OCI-LY1 (cell line): ENCODE measurements around the gene PDLIM5.

Source experiments
- H2AFZ ChIP-seq: fragments of 200-600 bp; sonication (generic), shearing (Covaris generic); 2 replicates; pipeline ENCODE4 v1.6.0; 2014; ENCODE audit warnings: antibody characterized with exemption, mild to moderate bottlenecking, low read length
- H3F3A ChIP-seq: fragments of 200-600 bp; sonication (generic), shearing (Covaris generic); 2 replicates; pipeline ENCODE4 v1.6.0; 2014; ENCODE audit warnings: mild to moderate bottlenecking, antibody characterized with exemption, low read length, moderate library complexity; ENCODE audit not compliant: insufficient read depth
- H3K27ac ChIP-seq: fragments of 200-600 bp; sonication (generic); 2 replicates; pipeline ENCODE4 v1.5.1; 2014; ENCODE audit warnings: low read length, mixed run types, mild to moderate bottlenecking, low read depth; ENCODE audit not compliant: poor library complexity, severe bottlenecking
- H3K27me3 ChIP-seq: fragments of 200-600 bp; sonication (generic); 2 replicates; pipeline ENCODE4 v1.6.0; 2014; ENCODE audit warnings: antibody characterized with exemption, mild to moderate bottlenecking, low read length, moderate library complexity; ENCODE audit not compliant: insufficient read depth
- H3K36me3 ChIP-seq: fragments of 200-600 bp; sonication (generic); 2 replicates; pipeline ENCODE4 v1.6.1; 2014; ENCODE audit warnings: mild to moderate bottlenecking, antibody characterized with exemption, low read length, moderate library complexity, mixed read lengths; ENCODE audit not compliant: insufficient read depth
- H3K4me1 ChIP-seq: fragments of 200-600 bp; sonication (generic); 2 replicates; pipeline ENCODE4 v1.5.1; 2014; ENCODE audit warnings: mild to moderate bottlenecking, low read length, moderate library complexity; ENCODE audit not compliant: insufficient read depth, severe bottlenecking
- H3K4me2 ChIP-seq: fragments of 200-600 bp; sonication (generic), shearing (Covaris generic); 2 replicates; pipeline ENCODE4 v1.6.1; 2014; ENCODE audit warnings: low read length
- H3K4me3 ChIP-seq: fragments of 200-600 bp; sonication (generic); 2 replicates; pipeline ENCODE4 v1.5.1; 2014; ENCODE audit warnings: low read length, low read depth, mild to moderate bottlenecking, mixed read lengths; ENCODE audit not compliant: poor library complexity, severe bottlenecking
- H3K79me2 ChIP-seq: fragments of 200-600 bp; shearing (Covaris generic); 2 replicates; pipeline ENCODE4 v1.6.1; 2016; ENCODE audit warnings: mixed run types, low read length, mixed read lengths; ENCODE audit not compliant: insufficient read depth
- H3K9ac ChIP-seq: fragments of 200-600 bp; sonication (generic), shearing (Covaris generic); 2 replicates; pipeline ENCODE4 v1.6.1; 2014; ENCODE audit warnings: mild to moderate bottlenecking, low read length, mixed read lengths
- H3K9me2 ChIP-seq: fragments of 200-600 bp; sonication (generic), shearing (Covaris generic); 2 replicates; pipeline ENCODE4 v1.6.1; 2014; ENCODE audit warnings: low read depth, mild to moderate bottlenecking, low read length, mixed read lengths
- H3K9me3 ChIP-seq: fragments of 200-600 bp; shearing (Covaris generic); 2 replicates; pipeline ENCODE4 v1.6.1; 2014; ENCODE audit warnings: low read length, mixed read lengths
- H4K20me1 ChIP-seq: fragments of 200-600 bp; sonication (generic), shearing (Covaris generic); 2 replicates; pipeline ENCODE4 v1.6.0; 2016; ENCODE audit warnings: mild to moderate bottlenecking, low read length; ENCODE audit not compliant: insufficient read depth
- EZH2 ChIP-seq: fragments of 200-600 bp; sonication (generic), shearing (Covaris generic); IDR thresholded peaks from 2 replicates; pipeline ENCODE4 v1.8.0; 2017; ENCODE audit warnings: borderline replicate concordance, mixed run types, mild to moderate bottlenecking, antibody characterized with exemption, low read length, moderate library complexity, mixed read lengths
- TF ChIP-seq, protein P1 (sequence below): fragments of 200-600 bp; sonication (generic), shearing (Covaris generic); IDR thresholded peaks from 2 replicates; pipeline ENCODE4 v1.5.1; 2017; ENCODE audit warnings: mild to moderate bottlenecking, antibody characterized with exemption, low read length, moderate library complexity, mixed read lengths

PDLIM5 gene

DNA sequence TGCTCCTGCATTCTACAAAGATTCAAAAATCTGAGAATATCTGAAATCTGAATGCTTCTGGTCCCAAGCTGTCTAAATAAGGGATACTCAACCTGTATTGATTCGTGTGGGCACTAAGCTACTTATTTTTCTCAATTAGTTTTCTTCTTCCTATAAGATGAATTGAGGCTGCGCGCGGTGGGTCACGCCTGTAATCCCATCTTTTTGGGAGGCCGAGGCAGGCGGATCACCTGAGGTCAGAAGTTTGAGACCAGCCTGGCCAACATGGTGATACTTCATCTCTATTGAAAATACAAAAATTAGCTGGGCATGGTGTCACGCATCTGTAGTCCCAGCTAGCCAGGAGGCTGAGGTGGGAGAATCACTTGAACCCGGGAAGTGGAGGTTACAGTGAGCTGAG is 122.3 kb downstream of the PDLIM5 start:
- no peaks in the 10 kb centered on the region for H3F3A ChIP-seq
- H3K9ac ChIP-seq = no peak overlapping the region
- H3K9me2 ChIP-seq = no peaks in the 10 kb centered on the region
- no peak overlapping the region for H3K4me3 ChIP-seq
- no peak overlapping the region for H3K27ac ChIP-seq
- no peak overlapping the region for H3K4me2 ChIP-seq
- H3K36me3 ChIP-seq = no peaks in the 10 kb centered on the region
- no peaks in the 10 kb centered on the region for H4K20me1 ChIP-seq
- H3K9me3 ChIP-seq = no peaks in the 10 kb centered on the region
- TF ChIP-seq, protein P1, sequence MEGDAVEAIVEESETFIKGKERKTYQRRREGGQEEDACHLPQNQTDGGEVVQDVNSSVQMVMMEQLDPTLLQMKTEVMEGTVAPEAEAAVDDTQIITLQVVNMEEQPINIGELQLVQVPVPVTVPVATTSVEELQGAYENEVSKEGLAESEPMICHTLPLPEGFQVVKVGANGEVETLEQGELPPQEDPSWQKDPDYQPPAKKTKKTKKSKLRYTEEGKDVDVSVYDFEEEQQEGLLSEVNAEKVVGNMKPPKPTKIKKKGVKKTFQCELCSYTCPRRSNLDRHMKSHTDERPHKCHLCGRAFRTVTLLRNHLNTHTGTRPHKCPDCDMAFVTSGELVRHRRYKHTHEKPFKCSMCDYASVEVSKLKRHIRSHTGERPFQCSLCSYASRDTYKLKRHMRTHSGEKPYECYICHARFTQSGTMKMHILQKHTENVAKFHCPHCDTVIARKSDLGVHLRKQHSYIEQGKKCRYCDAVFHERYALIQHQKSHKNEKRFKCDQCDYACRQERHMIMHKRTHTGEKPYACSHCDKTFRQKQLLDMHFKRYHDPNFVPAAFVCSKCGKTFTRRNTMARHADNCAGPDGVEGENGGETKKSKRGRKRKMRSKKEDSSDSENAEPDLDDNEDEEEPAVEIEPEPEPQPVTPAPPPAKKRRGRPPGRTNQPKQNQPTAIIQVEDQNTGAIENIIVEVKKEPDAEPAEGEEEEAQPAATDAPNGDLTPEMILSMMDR = no peak
- TF ChIP-seq EZH2 = no peak
- no peak overlapping the region for H2AFZ ChIP-seq
- no peaks in the 10 kb centered on the region for H3K27me3 ChIP-seq
- H3K4me1 ChIP-seq = peaks cover 5% of the 10 kb centered on the region
- H3K79me2 ChIP-seq = no peaks in the 10 kb centered on the region

DNA sequence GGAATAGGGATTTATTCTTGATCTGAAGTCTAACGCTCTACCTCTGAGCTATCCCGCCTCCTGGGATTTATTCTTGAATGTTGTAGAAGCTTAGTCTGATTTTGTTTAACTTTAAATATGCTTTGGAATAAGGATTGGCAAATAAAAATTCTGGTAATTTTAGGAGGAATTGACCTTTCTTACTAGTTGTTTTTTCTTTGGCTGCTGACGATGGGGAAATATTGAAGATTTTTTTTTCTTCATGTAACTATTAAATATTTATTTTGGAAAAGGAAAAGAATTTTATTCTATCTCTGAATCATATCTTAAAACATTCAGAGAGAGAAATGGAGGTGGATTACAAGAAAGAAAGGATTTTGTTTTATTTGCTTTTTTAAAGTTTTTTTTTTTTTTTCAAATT is 122.9 kb downstream of the PDLIM5 start:
- Histone ChIP-seq H2AFZ (no peak overlapping the region), H3F3A (no peaks in the 10 kb centered on the region), H3K9me2 (no peaks in the 10 kb centered on the region), H4K20me1 (no peaks in the 10 kb centered on the region), H3K4me1 (peaks cover 5% of the 10 kb centered on the region), H3K9ac (no peak overlapping the region), H3K79me2 (no peaks in the 10 kb centered on the region), H3K27ac (no peak overlapping the region), H3K9me3 (no peaks in the 10 kb centered on the region), H3K27me3 (no peaks in the 10 kb centered on the region), H3K36me3 (no peaks in the 10 kb centered on the region), H3K4me2 (no peak overlapping the region), H3K4me3 (no peak overlapping the region)
- TF ChIP-seq EZH2 = no peak
- TF ChIP-seq, protein P1 = no peak

DNA sequence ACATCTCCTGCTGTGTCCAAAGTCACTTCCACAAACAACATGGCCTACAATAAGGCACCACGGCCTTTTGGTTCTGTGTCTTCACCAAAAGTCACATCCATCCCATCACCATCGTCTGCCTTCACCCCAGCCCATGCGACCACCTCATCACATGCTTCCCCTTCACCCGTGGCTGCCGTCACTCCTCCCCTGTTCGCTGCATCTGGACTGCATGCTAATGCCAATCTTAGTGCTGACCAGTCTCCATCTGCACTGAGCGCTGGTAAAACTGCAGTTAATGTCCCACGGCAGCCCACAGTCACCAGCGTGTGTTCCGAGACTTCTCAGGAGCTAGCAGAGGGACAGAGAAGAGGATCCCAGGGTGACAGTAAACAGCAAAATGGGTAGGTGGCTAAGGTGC is 123.9 kb downstream of the PDLIM5 start:
- H3K27ac ChIP-seq = no peak overlapping the region
- H3K27me3 ChIP-seq = no peaks in the 10 kb centered on the region
- H4K20me1 ChIP-seq = no peaks in the 10 kb centered on the region
- H3K9ac ChIP-seq = no peak overlapping the region
- TF ChIP-seq, protein P1 = no peak
- no peak for TF ChIP-seq EZH2
- no peak overlapping the region for H2AFZ ChIP-seq
- H3F3A ChIP-seq = no peaks in the 10 kb centered on the region
- peaks cover 5% of the 10 kb centered on the region for H3K4me1 ChIP-seq
- no peaks in the 10 kb centered on the region for H3K9me2 ChIP-seq
- H3K9me3 ChIP-seq = no peaks in the 10 kb centered on the region
- no peaks in the 10 kb centered on the region for H3K79me2 ChIP-seq
- H3K36me3 ChIP-seq = no peaks in the 10 kb centered on the region
- H3K4me3 ChIP-seq = no peak overlapping the region
- H3K4me2 ChIP-seq = no peak overlapping the region
